PC-3 (cell line): ENCODE data around the gene PTPN22.

ENCODE experiments used
- CTCF ChIP-seq: fragments of 300-600 bp; sonication (generic); conservative IDR thresholded peaks from 2 replicates; pipeline ENCODE4 v1.5.1; 2017; ENCODE audit warnings: antibody characterized with exemption, low read depth, mild to moderate bottlenecking, low read length
- EZH2 ChIP-seq: fragments of 300-600 bp; sonication (generic); IDR thresholded peaks from one replicate; pipeline ENCODE4 v1.6.1; 2017; ENCODE audit warnings: antibody characterized with exemption, mild to moderate bottlenecking, low read length; ENCODE audit not compliant: unreplicated experiment
- EZH2phosphoT487 ChIP-seq: fragments of 300-600 bp; sonication (generic); IDR thresholded peaks from 2 replicates; pipeline ENCODE4 v1.6.1; 2018; ENCODE audit warnings: mild to moderate bottlenecking, antibody characterized with exemption, low read length, borderline replicate concordance

- no peak for TF ChIP-seq CTCF
- TF ChIP-seq EZH2: no peak
- no peak for TF ChIP-seq EZH2phosphoT487
Measured at GRCh38 chr1:113780374-113781146, 91.0 kb downstream of the PTPN22 start.
